GM18519 (cell line): Measurements from ENCODE around the gene C1QL2.

Experiments
- ATAC-seq: cut with Tn5 transposase; IDR thresholded peaks from one replicate; pipeline ENCODE4 v1.9.1; 2021; ENCODE audit warnings: mild to moderate bottlenecking, moderate library complexity; ENCODE audit not compliant: unreplicated experiment, low FRiP score

Gene C1QL2

GRCh38 chr2:119147776-119148715, 10.5 kb downstream of the C1QL2 start:
- ATAC-seq, result no peak

- no peak for ATAC-seq
Measured at GRCh38 chr2:119144806-119145205, 13.7 kb downstream of the C1QL2 start.

DNA sequence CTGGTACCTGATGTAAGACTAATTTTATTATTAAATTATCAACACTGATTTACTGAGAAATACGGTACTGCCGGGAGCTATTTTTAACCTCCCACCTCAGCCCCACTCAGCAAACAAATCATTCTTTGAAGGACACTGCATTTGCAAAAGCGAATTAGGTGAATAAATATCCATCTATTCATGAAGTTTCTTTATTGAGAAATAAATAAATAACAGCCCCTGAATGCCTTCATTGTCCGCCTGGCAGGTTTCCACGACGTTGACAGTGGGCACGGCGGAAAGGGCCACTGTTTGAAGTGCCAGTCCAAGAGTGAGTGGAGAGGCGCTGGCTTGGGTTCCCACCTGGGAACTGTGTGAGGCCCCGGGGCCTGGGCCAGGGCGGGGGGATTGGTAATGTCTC, 15.7 kb downstream of the C1QL2 start:
- no peak for ATAC-seq

GRCh38 chr2:119137502-119137901, 21.0 kb downstream of the C1QL2 start:
- ATAC-seq, result no peak

- ATAC-seq, result no peak
Measured at GRCh38 chr2:119136872-119137271, 21.7 kb downstream of the C1QL2 start.

GRCh38 chr2:119136093-119136492, 22.5 kb downstream of the C1QL2 start:
- no peak for ATAC-seq

DNA sequence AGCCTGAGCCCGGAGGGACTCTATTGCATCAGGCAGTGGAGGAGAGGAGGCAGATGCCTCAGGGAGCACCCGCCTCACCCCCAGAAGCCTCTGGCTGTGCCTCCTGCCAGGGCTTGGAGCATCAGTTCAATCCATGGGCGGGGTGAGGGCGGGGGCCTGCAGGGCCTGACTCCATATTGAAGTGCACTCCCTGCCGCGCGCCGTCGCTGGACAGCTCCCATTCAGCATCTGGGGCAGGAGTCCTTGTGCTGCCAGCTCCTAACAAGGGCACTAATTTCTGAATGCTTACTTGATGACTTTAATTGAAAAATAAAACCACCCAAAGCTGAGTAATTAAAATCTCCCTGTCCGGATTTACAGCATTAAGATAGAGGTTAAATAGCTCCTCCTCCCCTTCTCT, 23.8 kb downstream of the C1QL2 start:
- no peak for ATAC-seq

DNA sequence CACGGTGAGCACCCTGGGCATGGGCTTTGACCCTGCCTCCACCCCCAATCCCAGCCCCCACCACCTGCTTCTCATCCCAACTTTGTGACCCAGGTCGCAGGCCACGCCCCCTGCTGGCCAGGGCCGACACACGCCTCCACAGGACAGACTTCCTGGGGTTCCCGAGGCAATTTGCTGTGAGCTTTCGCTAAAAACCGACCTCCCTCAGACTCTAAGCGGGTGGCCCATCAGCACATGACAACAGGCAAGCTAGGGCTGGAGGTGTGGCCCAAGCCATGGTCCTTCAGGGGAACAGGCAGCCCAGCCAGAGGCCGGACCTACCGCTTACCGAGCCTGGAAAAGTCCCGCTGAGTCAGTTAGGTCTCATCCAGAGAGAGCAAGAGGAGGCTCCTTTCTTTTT, 31.9 kb downstream of the C1QL2 start:
- no peak for ATAC-seq

GRCh38 chr2:119123389-119123788, 35.2 kb downstream of the C1QL2 start:
- no peak for ATAC-seq

- ATAC-seq, result no peak
Measured at GRCh38 chr2:119122663-119123062, 35.9 kb downstream of the C1QL2 start.

- ATAC-seq, result no peak
Measured at GRCh38 chr2:119119999-119120756, 38.4 kb downstream of the C1QL2 start.

DNA sequence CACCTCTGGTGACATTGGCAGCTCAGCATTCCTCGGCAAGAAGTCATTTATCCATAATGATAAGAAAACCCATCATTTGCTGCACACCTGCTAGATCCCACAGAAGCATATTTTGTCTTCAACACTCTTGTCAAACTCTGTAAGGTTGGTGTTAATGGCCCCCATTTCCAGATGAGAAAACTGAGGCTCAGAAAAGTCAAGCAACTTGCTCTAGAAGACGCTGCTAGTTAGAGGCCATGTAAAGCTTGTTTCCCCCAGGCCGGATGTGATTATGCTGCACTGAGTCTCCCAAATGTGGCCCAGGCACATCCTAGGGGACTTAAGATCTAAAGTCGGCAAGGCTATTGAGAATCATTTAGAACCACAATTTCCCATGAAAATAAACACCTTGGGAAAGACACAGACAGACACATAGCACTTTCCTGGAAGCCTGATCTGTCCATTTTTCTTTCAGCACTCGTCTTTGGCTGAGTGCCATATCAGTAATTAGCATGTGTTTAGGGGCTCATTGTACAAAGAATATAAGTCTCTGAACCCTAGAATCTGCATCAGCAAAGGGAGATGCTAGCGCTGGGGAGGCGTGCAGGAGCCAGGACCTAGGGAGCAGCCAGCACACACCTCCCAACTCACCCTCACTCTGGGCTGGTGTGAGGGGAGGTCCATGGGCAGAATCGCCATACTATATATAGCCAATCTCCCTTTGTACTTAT, 39.3 kb downstream of the C1QL2 start:
- no peak for ATAC-seq

- no peak for ATAC-seq
Measured at GRCh38 chr2:119117891-119118882, 40.4 kb downstream of the C1QL2 start.

DNA sequence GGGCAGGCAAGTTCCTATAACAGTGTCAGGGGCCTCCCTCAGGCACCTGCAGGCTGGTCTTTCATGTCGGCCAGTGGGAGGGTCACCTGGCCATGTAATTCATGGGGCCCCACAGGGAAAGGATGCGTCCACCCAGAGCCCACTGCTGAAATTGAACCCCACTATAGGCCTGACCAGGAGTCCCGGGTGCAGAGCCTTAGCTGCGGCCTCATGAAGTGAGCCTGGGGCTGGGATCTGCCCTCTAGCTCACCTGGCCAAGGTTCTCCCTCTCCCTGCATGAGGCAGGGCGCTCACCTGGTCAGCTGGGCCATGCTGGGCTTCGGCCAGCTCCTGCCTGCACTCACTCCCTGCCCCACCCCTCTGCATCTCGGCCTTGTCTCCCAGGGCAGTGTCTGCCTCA, 41.1 kb downstream of the C1QL2 start:
- no peak for ATAC-seq

- ATAC-seq, result no peak
Measured at GRCh38 chr2:119116411-119117295, 41.9 kb downstream of the C1QL2 start.

DNA sequence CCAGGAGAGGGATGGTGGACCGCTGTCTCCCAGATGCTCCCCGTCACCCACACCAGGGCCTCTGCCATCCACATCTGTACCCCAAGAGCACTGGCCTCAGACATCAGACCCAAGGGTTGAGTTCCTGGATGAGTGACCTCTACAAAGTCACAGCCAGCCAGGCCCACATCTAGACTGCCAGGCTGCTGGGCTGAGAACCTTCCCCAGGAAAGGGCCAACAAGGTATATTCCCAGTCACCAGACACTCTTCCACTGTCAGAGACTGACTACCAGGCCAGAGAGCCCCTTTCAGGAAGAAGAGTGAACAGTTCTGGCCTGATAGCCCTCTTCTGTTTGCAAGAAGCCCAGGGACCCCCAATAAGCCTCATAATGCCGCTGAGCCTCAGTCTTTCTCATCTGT, 44.3 kb downstream of the C1QL2 start:
- ATAC-seq, result no peak

- ATAC-seq, result no peak
Measured at GRCh38 chr2:119113489-119113770, 45.1 kb downstream of the C1QL2 start.

DNA sequence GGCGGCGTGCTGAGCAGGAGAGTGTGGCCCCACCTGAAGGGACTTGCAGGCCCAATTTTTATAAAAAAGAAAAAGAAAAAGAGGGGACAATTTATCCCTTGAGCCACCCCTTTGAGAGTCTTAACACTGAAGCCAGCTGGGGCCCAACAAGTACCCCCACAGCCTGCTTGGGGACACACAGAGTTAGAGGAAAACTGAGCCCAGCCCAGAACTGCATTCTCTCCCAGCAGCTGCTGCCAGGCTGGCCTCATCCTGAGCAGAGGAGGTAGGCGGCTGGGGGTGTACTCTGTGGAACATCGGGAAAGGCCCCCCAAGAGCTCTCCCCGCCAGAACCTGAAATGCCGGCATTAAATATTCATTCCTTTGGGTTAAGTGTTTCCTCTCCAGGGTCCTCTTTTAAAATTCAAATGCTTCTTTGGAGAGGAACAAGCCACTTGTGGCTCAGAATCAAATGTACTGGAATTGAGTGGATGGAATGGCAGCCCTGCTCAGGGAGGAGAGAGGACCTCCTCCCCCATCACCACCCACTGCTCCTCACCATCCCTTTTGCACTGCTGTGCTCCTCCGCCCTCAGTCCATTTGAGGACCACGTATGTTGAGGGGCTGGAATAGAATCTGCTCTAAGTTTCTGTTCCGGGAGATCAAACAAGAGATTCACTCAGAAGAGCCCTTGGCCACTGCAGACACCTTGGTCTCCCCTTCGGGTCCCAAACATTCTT, 45.6 kb downstream of the C1QL2 start:
- no peak for ATAC-seq
